Activated CD4-positive, alpha-beta T cell treated with anti-CD3 and anti-CD28 coated beads, Interleukin-2, Interleukin-6, amounts not matched to agents 100 ng/mL and 50 ng/mL, durations not matched to agents 16 hours and 8 hours (primary cell): ENCODE results near the gene UBE2A.

Experiments used
- DNase-seq: peaks from one replicate; pipeline ENCODE4 v3.0.0-alpha.2; 2020

The UBE2A gene

DNA sequence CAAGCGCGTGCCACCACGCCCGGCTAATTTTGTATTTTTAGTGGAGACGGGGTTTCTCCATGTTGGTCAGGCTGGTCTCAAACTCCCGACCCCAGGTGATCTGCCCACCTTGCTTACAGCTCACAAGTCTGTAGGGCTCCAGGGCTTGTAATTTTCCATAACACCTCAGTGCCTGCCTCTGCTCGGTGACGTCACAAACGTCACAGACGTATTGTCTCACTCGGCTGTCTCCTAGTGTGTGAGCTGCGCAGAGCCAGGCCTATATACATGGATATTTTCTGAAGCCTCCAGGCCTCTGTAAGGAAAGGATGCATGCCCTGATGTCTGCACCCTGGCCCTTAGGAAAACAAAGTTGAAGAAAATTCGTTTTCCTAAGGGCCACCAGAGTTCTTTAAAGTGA lies 40.4 kb downstream of the UBE2A start:
- DNase-seq = no peak

DNA sequence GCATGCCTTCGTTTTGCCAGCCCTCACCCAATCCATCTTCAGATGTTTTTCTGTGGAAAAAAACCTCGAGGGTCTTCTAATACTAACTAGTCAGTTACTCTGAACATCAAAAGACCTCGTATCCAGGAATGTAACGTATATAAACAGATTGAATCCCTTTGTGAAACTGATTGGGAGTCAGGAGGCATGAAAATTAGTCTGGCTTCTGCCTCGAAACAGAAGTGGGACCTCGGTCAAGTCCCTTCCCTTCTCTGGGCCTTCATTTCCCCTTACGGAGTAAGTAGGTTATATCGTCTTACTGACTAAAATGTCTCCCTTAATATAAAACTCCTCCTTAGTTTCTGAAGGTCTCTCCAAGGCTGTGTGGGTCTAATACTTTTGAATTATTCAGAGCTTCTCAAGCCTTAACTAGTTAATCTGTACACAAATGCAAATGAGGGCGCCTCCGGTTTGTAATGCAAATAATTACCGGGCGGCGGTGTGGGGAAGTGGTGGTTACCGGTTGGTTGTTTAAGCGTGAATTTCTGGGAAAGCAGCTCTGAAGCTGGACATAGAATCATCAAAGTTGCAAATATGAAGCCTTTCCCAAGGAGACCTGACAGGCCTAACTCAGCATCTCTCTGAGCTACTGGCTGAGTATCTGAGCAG lies 43.3 kb downstream of the UBE2A start:
- no peak for DNase-seq

- DNase-seq = no peak
Observed at GRCh38 chrX:119618439-119618838, 44.1 kb downstream of the UBE2A start.

DNA sequence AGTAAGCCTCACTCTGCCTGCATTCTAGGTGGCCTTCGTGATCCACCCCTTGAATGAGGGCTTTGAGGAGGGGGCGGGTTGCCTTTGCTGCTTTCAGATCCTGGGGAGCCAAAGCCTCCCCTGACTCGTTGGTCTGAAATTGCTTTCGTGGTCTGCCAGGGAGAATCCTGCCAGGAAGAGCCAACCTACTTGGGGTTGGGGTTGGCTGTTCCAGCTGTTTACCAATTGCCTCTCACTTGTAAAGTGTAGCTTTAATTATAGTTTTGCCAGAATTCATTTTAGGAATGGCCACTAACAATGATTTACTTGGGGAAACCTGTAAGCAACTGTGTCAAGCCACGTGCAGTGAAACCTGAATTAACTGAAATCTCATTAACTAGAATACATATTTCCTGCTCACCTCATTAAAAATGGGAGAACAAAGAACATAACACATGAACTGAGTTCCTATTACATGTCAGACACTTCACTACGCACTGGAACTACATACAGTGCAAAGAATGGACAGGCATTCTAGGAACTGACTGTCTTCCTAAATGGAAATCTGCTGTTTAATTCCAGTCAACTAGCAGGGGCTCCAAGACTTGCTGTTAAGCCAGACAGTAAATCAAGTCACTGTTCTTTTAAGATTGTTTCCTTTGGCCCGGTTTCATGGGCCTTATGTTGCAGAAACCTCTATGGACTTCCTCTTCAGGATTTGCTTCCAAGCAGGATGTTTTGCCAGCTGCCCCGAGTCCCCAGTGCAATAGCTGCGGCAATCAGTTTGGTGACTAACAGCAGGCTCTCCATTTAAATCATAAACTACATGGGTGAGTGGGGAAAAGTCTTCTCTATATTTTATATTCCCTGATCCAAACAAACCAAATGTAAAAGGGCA lies 48.2 kb downstream of the UBE2A start:
- no peak for DNase-seq

DNA sequence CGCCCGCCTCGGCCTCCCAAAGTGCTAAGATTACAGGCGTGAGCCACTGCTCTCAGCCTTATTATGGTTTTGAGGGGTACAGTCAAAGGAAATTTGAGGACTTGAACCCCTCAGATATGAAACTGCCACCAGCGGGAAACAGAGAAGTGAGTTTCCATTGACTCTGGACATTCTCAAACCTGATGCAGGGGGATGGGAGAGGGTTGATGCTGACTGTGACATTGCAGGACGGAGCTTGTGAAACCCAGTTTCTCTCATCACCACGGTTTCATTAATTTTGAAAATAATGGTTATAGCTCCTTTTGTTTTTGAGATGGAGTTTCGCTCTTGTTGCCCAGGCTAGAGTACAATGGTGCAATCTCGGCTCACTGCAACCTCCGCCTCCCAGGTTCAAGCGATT lies 50.1 kb downstream of the UBE2A start:
- DNase-seq = no peak

GRCh38 chrX:119624951-119625668 lies 50.7 kb downstream of the UBE2A start:
- no peak for DNase-seq

- no peak for DNase-seq
Observed at GRCh38 chrX:119625843-119626242, 51.5 kb downstream of the UBE2A start.
